Lung microvascular endothelial cell (primary cell): ENCODE data around the gene TSHZ2. TPM values are rescaled to one million over a fixed set of nuclear protein-coding genes. Genes with fewer than 3 reads are reported as not detected.

Experiments used
- DNase-seq, 2 donors: peaks; one replicate each; pipeline versions ENCODE4 v3.0.0 to v3.0.0-alpha.2; 2010; ENCODE audit warnings: low read depth in 2 of 2
- total RNA-seq: library from RNA; depleted of rRNA; stranded (reverse); fragments of >200 nt; gene quantifications from 2 replicates; pipeline ENCODE4 v1.2.1, GENCODE V29; 2014

The TSHZ2 gene
- total RNA-seq, 1 donor from 2014 or later = 4.0 TPM

- DNase-seq = no peak
Observed at GRCh38 chr20:53238121-53238660, 266.0 kb downstream of the TSHZ2 start.

GRCh38 chr20:53243152-53243551 is 271.0 kb downstream of the TSHZ2 start:
- no peak for DNase-seq

GRCh38 chr20:53244711-53245110 is 272.6 kb downstream of the TSHZ2 start:
- DNase-seq = no peak

GRCh38 chr20:53245574-53245973 is 273.4 kb downstream of the TSHZ2 start:
- no peak for DNase-seq

GRCh38 chr20:53247468-53248103 is 275.4 kb downstream of the TSHZ2 start:
- DNase-seq = no peak

- DNase-seq = no peak
Observed at GRCh38 chr20:53250456-53250855, 278.3 kb downstream of the TSHZ2 start.

GRCh38 chr20:53252002-53252401 is 279.8 kb downstream of the TSHZ2 start:
- DNase-seq = no peak

GRCh38 chr20:53253668-53254067 is 281.5 kb downstream of the TSHZ2 start:
- DNase-seq = no peak

- DNase-seq = no peak
Observed at GRCh38 chr20:53255102-53255710, 283.0 kb downstream of the TSHZ2 start.

- no peak for DNase-seq
Observed at GRCh38 chr20:53258741-53259140, 286.6 kb downstream of the TSHZ2 start.

GRCh38 chr20:53260168-53260567 is 288.0 kb downstream of the TSHZ2 start:
- DNase-seq = no peak

GRCh38 chr20:53260591-53260990 is 288.4 kb downstream of the TSHZ2 start:
- no peak for DNase-seq

GRCh38 chr20:53262365-53262764 is 290.2 kb downstream of the TSHZ2 start:
- no peak for DNase-seq

GRCh38 chr20:53263554-53264438 is 291.6 kb downstream of the TSHZ2 start:
- DNase-seq = no peak

- DNase-seq = no peak
Observed at GRCh38 chr20:53264604-53265003, 292.4 kb downstream of the TSHZ2 start.

- DNase-seq = no peak
Observed at GRCh38 chr20:53265304-53265875, 293.2 kb downstream of the TSHZ2 start.

- no peak for DNase-seq
Observed at GRCh38 chr20:53269380-53269779, 297.2 kb downstream of the TSHZ2 start.

- DNase-seq = no peak
Observed at GRCh38 chr20:53270792-53271375, 298.7 kb downstream of the TSHZ2 start.

GRCh38 chr20:53274365-53274764 is 302.2 kb downstream of the TSHZ2 start:
- no peak for DNase-seq

GRCh38 chr20:53274807-53275206 is 302.6 kb downstream of the TSHZ2 start:
- DNase-seq = no peak

- DNase-seq = no peak
Observed at GRCh38 chr20:53276143-53276542, 304.0 kb downstream of the TSHZ2 start.
